ENCODE results near the gene RWDD2A.

RWDD2A gene

GRCh38 chr6:83193747-83194566, 800 bp downstream of the RWDD2A start:
- Histone ChIP-seq H3F3A (ENCODE audit: insufficient read depth) (peaks cover 5% of the 10 kb centered on the region; the same call in 1 of the 2 replicates), H4K20me1 (ENCODE audit: low read depth, low read length) (no peaks in the 10 kb centered on the region), H3K36me3 (ENCODE audit: low read length) (peaks cover 3% of the 10 kb centered on the region; the same call in 1 of the 2 replicates), H3K4me3 (ENCODE audit: insufficient read depth, low read length, poor library complexity, severe bottlenecking) (peak overlapping the region; percentile 89), H3K4me2 (ENCODE audit: low read depth, low read length, poor library complexity, severe bottlenecking) (peak overlapping the region; percentile 95), H3K9me2 (replicated peaks; ENCODE audit: insufficient read depth, low read length) (no peaks in the 10 kb centered on the region), H3K27me3 (ENCODE audit: low read length) (no peaks in the 10 kb centered on the region), H2AFZ (ENCODE audit: low read depth, low read length, severe bottlenecking) (peak overlapping the region; percentile 78), H3K9ac (ENCODE audit: low read length) (peak overlapping the region; percentile 88), H3K9me3 (ENCODE audit: insufficient read depth, low read length) (no peaks in the 10 kb centered on the region), H3K79me2 (ENCODE audit: insufficient read depth, low read length) (peaks cover 9% of the 10 kb centered on the region), H3K27ac (ENCODE audit: low read depth, low read length) (no peak overlapping the region)
- TF ChIP-seq CTCF (IDR thresholded peaks at IDR 0.05; ENCODE audit: insufficient read depth, low read length, poor library complexity, severe bottlenecking): no peak
- no peak for TF ChIP-seq EZH2phosphoT487 (conservative IDR thresholded peaks at IDR 0.05; ENCODE audit: low read length)

GRCh38 chr6:83198486-83199172, 5.5 kb downstream of the RWDD2A start:
- H2AFZ ChIP-seq (ENCODE audit: low read depth, low read length, severe bottlenecking): no peak overlapping the region
- TF ChIP-seq CTCF (IDR thresholded peaks at IDR 0.05; ENCODE audit: insufficient read depth, low read length, poor library complexity, severe bottlenecking) (no peak), EZH2phosphoT487 (conservative IDR thresholded peaks at IDR 0.05; ENCODE audit: low read length) (no peak)
- H3K4me3 ChIP-seq (ENCODE audit: insufficient read depth, low read length, poor library complexity, severe bottlenecking): no peak overlapping the region
- no peak overlapping the region for H3K9ac ChIP-seq (ENCODE audit: low read length)
- peaks cover 5% of the 10 kb centered on the region; the same call in 1 of the 2 replicates for H3F3A ChIP-seq (ENCODE audit: insufficient read depth)
- no peaks in the 10 kb centered on the region for H3K36me3 ChIP-seq (ENCODE audit: low read length)
- H3K27ac ChIP-seq (ENCODE audit: low read depth, low read length): no peak overlapping the region
- no peaks in the 10 kb centered on the region for H3K79me2 ChIP-seq (ENCODE audit: insufficient read depth, low read length)
- no peaks in the 10 kb centered on the region for H3K9me3 ChIP-seq (ENCODE audit: insufficient read depth, low read length)
- H3K27me3 ChIP-seq (ENCODE audit: low read length): no peaks in the 10 kb centered on the region
- no peaks in the 10 kb centered on the region for H3K9me2 ChIP-seq (replicated peaks; ENCODE audit: insufficient read depth, low read length)
- no peak overlapping the region for H3K4me2 ChIP-seq (ENCODE audit: low read depth, low read length, poor library complexity, severe bottlenecking)
- H4K20me1 ChIP-seq (ENCODE audit: low read depth, low read length): no peaks in the 10 kb centered on the region

- H3K9ac ChIP-seq (ENCODE audit: low read length): no peak overlapping the region
- H3K9me3 ChIP-seq (ENCODE audit: insufficient read depth, low read length): no peaks in the 10 kb centered on the region
- peaks cover 3% of the 10 kb centered on the region; the same call in 1 of the 2 replicates for H3F3A ChIP-seq (ENCODE audit: insufficient read depth)
- H2AFZ ChIP-seq (ENCODE audit: low read depth, low read length, severe bottlenecking): no peak overlapping the region
- no peaks in the 10 kb centered on the region for H3K36me3 ChIP-seq (ENCODE audit: low read length)
- TF ChIP-seq CTCF (IDR thresholded peaks at IDR 0.05; ENCODE audit: insufficient read depth, low read length, poor library complexity, severe bottlenecking) (no peak), EZH2phosphoT487 (conservative IDR thresholded peaks at IDR 0.05; ENCODE audit: low read length) (no peak)
- no peaks in the 10 kb centered on the region for H3K9me2 ChIP-seq (replicated peaks; ENCODE audit: insufficient read depth, low read length)
- no peak overlapping the region for H3K4me3 ChIP-seq (ENCODE audit: insufficient read depth, low read length, poor library complexity, severe bottlenecking)
- no peak overlapping the region for H3K4me2 ChIP-seq (ENCODE audit: low read depth, low read length, poor library complexity, severe bottlenecking)
- H3K27me3 ChIP-seq (ENCODE audit: low read length): no peaks in the 10 kb centered on the region
- H3K27ac ChIP-seq (ENCODE audit: low read depth, low read length): no peak overlapping the region
- no peaks in the 10 kb centered on the region for H3K79me2 ChIP-seq (ENCODE audit: insufficient read depth, low read length)
- no peaks in the 10 kb centered on the region for H4K20me1 ChIP-seq (ENCODE audit: low read depth, low read length)
Observed at GRCh38 chr6:83199173-83199862, 6.2 kb downstream of the RWDD2A start.

Measured in SU-DHL-6 (cell line).